Measurements from ENCODE around the gene DHX15. TPM values are rescaled to one million over a fixed set of nuclear protein-coding genes. Genes with fewer than 3 reads are reported as not detected.
A peak's percentile ranks its signal among the peaks of the same experiment; 100 is the strongest.

DHX15 gene
- total and polyA plus RNA-seq, 2 of the 8 experiments (the other 6 are each of a cell fraction or from before 2014, with no cell fraction given): 126 to 286 TPM

DNA sequence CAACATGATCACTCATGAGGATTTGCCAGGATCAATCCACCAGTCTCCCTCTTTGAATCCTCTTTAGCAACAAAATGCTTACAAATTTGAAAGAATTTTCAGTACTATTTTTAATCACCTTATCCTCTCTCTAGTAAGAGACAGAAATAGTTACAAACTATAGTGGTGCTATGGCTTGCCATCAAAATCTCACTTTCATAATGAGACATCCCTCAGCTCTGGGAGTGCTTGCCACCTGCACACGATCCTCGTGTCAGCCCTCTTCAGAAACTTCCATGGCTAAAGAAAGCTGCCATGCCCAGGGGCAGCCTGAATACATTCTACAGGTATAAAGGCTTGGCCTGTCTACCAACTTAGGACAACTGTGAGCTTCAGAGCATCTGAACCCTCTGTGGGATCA, 5.1 kb upstream of the DHX15 start:
- H3K79me2 ChIP-seq (ENCODE audit: control insufficient read depth in 1 of 2, insufficient read depth in 2 of 2, low read length in 2 of 2): no peaks in the 10 kb centered on the region
- POLR2A ChIA-PET (ENCODE audit: partially characterized antibody): interaction anchor here (0.7 kb wide), 1 partner anchor 15 kb away, joined by 4 read pairs; no protein-coding TSS in a partner anchor

More for the DNA sequence above, 5.1 kb upstream of the DHX15 start:
- Histone ChIP-seq H2BK120ac (replicated peaks; ENCODE audit: low read depth, low read length) (no peak overlapping the region), H2BK12ac (ENCODE audit: low read depth, low read length) (no peak overlapping the region), H2AFZ (ENCODE audit: low read length) (no peak overlapping the region), H3K4me1 (replicated peaks in 1 of 4; ENCODE audit: control insufficient read depth in 3 of 4, insufficient read depth in 4 of 4, low read length in 3 of 4) (peaks cover 0 to 3% (median 0%) of the 10 kb centered on the region in 4 experiments; a peak in 1 of 7 replicates), H3K14ac (ENCODE audit: insufficient read length) (no peak overlapping the region), H3K36me3 (ENCODE audit: control insufficient read depth in 2 of 4, insufficient read depth in 4 of 4, low read length in 3 of 4) (no peaks in the 10 kb centered on the region), H3K4me2 (ENCODE audit: insufficient read depth in 1 of 2, low read depth in 2 of 2, low read length in 2 of 2) (no peak overlapping the region), H4K8ac (ENCODE audit: extremely low read depth, insufficient read depth, low read length) (no peak overlapping the region), H2AK5ac (ENCODE audit: low read depth, low read length) (no peak overlapping the region), H3K27ac (ENCODE audit: low read depth, low read length) (no peak overlapping the region), H2BK20ac (ENCODE audit: low read length) (no peak overlapping the region), H3K9me3 (ENCODE audit: insufficient read depth in 2 of 2, low read depth in 1 of 2, low read length in 1 of 2) (peaks cover 13 to 19% of the 10 kb centered on the region in 2 experiments; a peak in 3 of 4 replicates), H4K20me1 (replicated peaks in 1 of 2; ENCODE audit: control insufficient read depth in 1 of 2, insufficient read depth in 2 of 2, low read length in 2 of 2) (no peaks in the 10 kb centered on the region), H3K4ac (replicated peaks; ENCODE audit: insufficient read length, low read depth, low read length) (no peak overlapping the region), H4K5ac (ENCODE audit: insufficient read length, low read depth, low read length) (no peak overlapping the region), H3K79me1 (ENCODE audit: low read depth, low read length) (no peaks in the 10 kb centered on the region), H3K9ac (replicated peaks in 1 of 4; ENCODE audit: extremely low read depth in 1 of 4, low read depth in 3 of 4, low read length in 3 of 4) (no peak overlapping the region), H4K91ac (replicated peaks; ENCODE audit: insufficient read length, low read length) (no peak overlapping the region), H3K23me2 (ENCODE audit: low read depth, low read length) (no peaks in the 10 kb centered on the region), H3K4me3 (ENCODE audit: extremely low read depth in 1 of 4, insufficient read depth in 2 of 4, low read depth in 3 of 4, low read length in 4 of 4) (no peak overlapping the region), H2BK5ac (ENCODE audit: low read depth, low read length) (no peak overlapping the region), H3K23ac (ENCODE audit: insufficient read length) (no peak overlapping the region), H3K18ac (ENCODE audit: extremely low read depth, low read length) (no peak overlapping the region), H3K56ac (replicated peaks; ENCODE audit: insufficient read length, low read depth, low read length) (no peak overlapping the region), H3K27me3 (replicated peaks in 1 of 4; ENCODE audit: control insufficient read depth in 3 of 4, extremely low read depth in 1 of 4, insufficient read depth in 3 of 4, low read length in 3 of 4) (no peaks in the 10 kb centered on the region), H2BK15ac (ENCODE audit: low read length) (peak overlapping the region; percentile 12; the same call in 1 of the 2 replicates)
- 100% methylated on average over 2 of the region's 2 CpGs; no CpG with 5 or more reads in 1 of the 2 experiments for WGBS, 2 experiments (ENCODE audit: extremely low coverage in 1 of 2, insufficient coverage in 1 of 2, insufficient read length in 1 of 2, insufficient replicate concordance in 2 of 2, low coverage in 1 of 2, low lambda C conversion rate in 2 of 2, missing lambda C conversion rate in 1 of 2)
- CTCF ChIA-PET (ENCODE audit: partially characterized antibody): no interaction called here
- DNase-seq (ENCODE audit: low read depth in 1 of 2, low spot score in 2 of 2): no peak
- FAIRE-seq: no peak
- TF ChIP-seq KDM5A (IDR thresholded peaks at IDR 0.05; ENCODE audit: low read length) (no peak), PHF8 (conservative IDR thresholded peaks at IDR 0.05; ENCODE audit: low read depth, low read length) (no peak)
